DND-41 (cell line): ENCODE measurements around the gene DCDC1.

Experiments
- CTCF ChIP-seq: IDR thresholded peaks from 2 replicates; pipeline ENCODE4 v1.5.1; 2012; ENCODE audit warnings: borderline replicate concordance, low read length, moderate library complexity, mild to moderate bottlenecking; ENCODE audit not compliant: poor library complexity, severe bottlenecking; ENCODE audit errors: extremely low read depth
- EZH2 ChIP-seq: IDR thresholded peaks from 3 replicates; pipeline ENCODE4 v1.6.1; 2012; ENCODE audit warnings: borderline replicate concordance, low read depth, mild to moderate bottlenecking, moderate library complexity, low read length, inconsistent platforms; ENCODE audit not compliant: severe bottlenecking

- TF ChIP-seq EZH2 = no peak
- no peak for TF ChIP-seq CTCF
These were observed 7.8 kb downstream of the DCDC1 start for GRCh38 chr11:31361743-31362142.
